HepG2 (cell line): Measurements from ENCODE around the gene AJM1. TPM values are rescaled to one million over a fixed set of nuclear protein-coding genes. Genes with fewer than 3 reads are reported as not detected.

Source experiments
- ARNT2 ChIP-seq: sonication (generic); formaldehyde crosslinking; IDR thresholded peaks from 2 replicates; pipeline ENCODE4 v1.8.0; 2022; ENCODE audit warnings: mild to moderate bottlenecking, low read depth, missing genetic modification reagents, moderate library complexity
- KDM5A ChIP-seq: fragments of 200-600 bp; sonication (generic); IDR thresholded peaks from 2 replicates; pipeline ENCODE4 v1.7.0; 2018; ENCODE audit warnings: antibody characterized with exemption, mild to moderate bottlenecking, low read length, borderline replicate concordance
- POLR2G ChIP-seq: fragments of 200-400 bp; formaldehyde crosslinking; IDR thresholded peaks from 2 replicates; pipeline ENCODE4 v1.6.1; 2018; ENCODE audit warnings: mild to moderate bottlenecking, low read depth, low read length, moderate library complexity
- YEATS4 ChIP-seq: sonication (generic); formaldehyde crosslinking; IDR thresholded peaks from 2 replicates; pipeline ENCODE4 v1.4.0; 2020; ENCODE audit warnings: missing genetic modification reagents, borderline replicate concordance
- ZNF577 ChIP-seq: sonication (generic); formaldehyde crosslinking; IDR thresholded peaks from 2 replicates; pipeline ENCODE4 v1.4.0; 2020; ENCODE audit warnings: mild to moderate bottlenecking, low read depth, missing genetic modification reagents, borderline replicate concordance
- ZNF724P ChIP-seq: sonication (generic); formaldehyde crosslinking; IDR thresholded peaks from 2 replicates; pipeline ENCODE4 v1.8.0; 2022; ENCODE audit warnings: missing genetic modification reagents, borderline replicate concordance
- ZNF768 ChIP-seq: sonication (generic); formaldehyde crosslinking; IDR thresholded peaks from 2 replicates; pipeline ENCODE4 v1.4.0; 2020; ENCODE audit warnings: missing genetic modification reagents
- ZNF777 ChIP-seq: sonication (generic); formaldehyde crosslinking; IDR thresholded peaks from 2 replicates; pipeline ENCODE4 v1.4.0; 2020; ENCODE audit warnings: missing genetic modification reagents
- polyA plus RNA-seq, 8 experiments: library from polyadenylated mRNA; depleted of rRNA in 3 of 8; stranded (reverse) in 7 of 8; unstranded in 1 of 8; fragments of >200 nt; fragmentation: Illumina TruSeq in 4 of 8; extraction: Trizol in 4 of 8; gene quantifications; 2 replicates each; pipeline versions ENCODE4 v1.2.1 to v1.2.3, GENCODE V29; 2011 to 2016; ENCODE audit warnings: low read depth in 4 of 8, missing spikeins in 1 of 8, mixed read lengths in 1 of 8; ENCODE audit not compliant: insufficient read depth in 1 of 8
- total RNA-seq, 5 experiments: library from RNA; depleted of rRNA; stranded (reverse); fragments of >200 nt; fragmentation: Illumina TruSeq; extraction: Trizol; gene quantifications; 2 replicates each; pipeline ENCODE4 v1.2.3, GENCODE V29; 2016; ENCODE audit warnings: low read depth in 1 of 5
- TF ChIP-seq, protein P1 (sequence below): sonication (generic); formaldehyde crosslinking; IDR thresholded peaks from 2 replicates; pipeline ENCODE4 v1.5.1; 2020; ENCODE audit warnings: mild to moderate bottlenecking, missing genetic modification reagents, borderline replicate concordance
- TF ChIP-seq, protein P2 (sequence below): sonication (generic); formaldehyde crosslinking; IDR thresholded peaks from 2 replicates; pipeline ENCODE4 v1.5.1; 2020; ENCODE audit warnings: missing genetic modification reagents, mild to moderate bottlenecking, borderline replicate concordance
- TF ChIP-seq, protein P3 (sequence below), 2 experiments: sonication (generic) in 1 of 2; formaldehyde crosslinking in 1 of 2; IDR thresholded peaks; 2 replicates each; pipeline versions ENCODE4 v1.6.1 to v1.9.0; 2014 to 2022; ENCODE audit warnings: antibody characterized with exemption in 1 of 2, borderline replicate concordance in 1 of 2, inconsistent platforms in 1 of 2, low read depth in 1 of 2, missing genetic modification reagents in 1 of 2
- TF ChIP-seq, protein P4 (sequence below): sonication (generic); formaldehyde crosslinking; IDR thresholded peaks from 2 replicates; pipeline ENCODE4 v1.5.0; 2020; ENCODE audit warnings: missing genetic modification reagents, mild to moderate bottlenecking, borderline replicate concordance
- TF ChIP-seq, protein P5 (sequence below): sonication (generic); formaldehyde crosslinking; IDR thresholded peaks from 2 replicates; pipeline ENCODE4 v1.4.0; 2020; ENCODE audit warnings: missing genetic modification reagents, borderline replicate concordance
- TF ChIP-seq, protein P6 (sequence below): sonication (generic); formaldehyde crosslinking; conservative IDR thresholded peaks from 2 replicates; pipeline ENCODE4 v1.4.0; 2020; ENCODE audit warnings: missing genetic modification reagents

The AJM1 gene
- total and polyA plus RNA-seq, 2 of the 13 experiments (the other 11 are each of a cell fraction or from before 2014, with no cell fraction given) = 1.1 to 1.2 TPM

DNA sequence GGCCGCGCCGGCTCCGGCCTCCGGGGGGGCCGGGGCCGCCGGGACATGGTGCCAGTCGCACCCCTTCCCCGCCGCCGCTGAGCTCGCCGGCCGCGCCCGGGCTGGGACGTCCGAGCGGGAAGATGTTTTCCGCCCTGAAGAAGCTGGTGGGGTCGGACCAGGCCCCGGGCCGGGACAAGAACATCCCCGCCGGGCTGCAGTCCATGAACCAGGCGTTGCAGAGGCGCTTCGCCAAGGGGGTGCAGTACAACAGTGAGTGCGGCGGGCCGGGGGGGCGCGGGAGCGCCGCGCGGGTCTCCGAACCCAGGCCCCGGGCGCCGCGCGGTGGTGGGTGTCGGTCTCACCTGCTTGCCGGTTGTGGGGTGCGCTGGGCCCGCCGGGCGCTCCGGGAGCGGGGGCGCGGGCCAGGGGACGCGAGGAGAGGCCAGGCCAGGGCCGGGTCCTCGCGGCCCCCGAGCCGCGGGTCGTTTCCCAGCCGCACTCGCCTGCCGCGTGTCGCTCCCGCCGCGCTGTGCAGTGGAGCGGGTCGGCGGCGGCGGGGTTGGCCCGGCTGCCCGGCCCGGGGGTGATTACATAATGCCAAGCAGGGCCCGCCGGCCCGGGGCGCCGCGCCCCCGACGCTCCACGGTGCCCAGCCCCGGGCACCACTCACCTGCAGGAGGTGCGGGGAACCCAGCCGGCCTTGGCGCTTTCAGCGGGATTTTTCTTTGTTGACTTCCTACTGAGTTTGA lies 34.0 kb upstream of the AJM1 start (continued):
- TF ChIP-seq KDM5A = 0 out of 2 replicates have a peak, but pooled peaks have one; percentile 45
- TF ChIP-seq ARNT2 (CRISPR knock-in tag) = peak; percentile 52; the same call in 1 of the 2 replicates
- TF ChIP-seq ZNF768 = 0 out of 2 replicates have a peak, but pooled peaks have one; percentile 18
- TF ChIP-seq ZNF577 = no peak
- TF ChIP-seq YEATS4 (CRISPR knock-in tag) = peak; percentile 6; the same call in 1 of the 2 replicates
- TF ChIP-seq, protein P1, sequence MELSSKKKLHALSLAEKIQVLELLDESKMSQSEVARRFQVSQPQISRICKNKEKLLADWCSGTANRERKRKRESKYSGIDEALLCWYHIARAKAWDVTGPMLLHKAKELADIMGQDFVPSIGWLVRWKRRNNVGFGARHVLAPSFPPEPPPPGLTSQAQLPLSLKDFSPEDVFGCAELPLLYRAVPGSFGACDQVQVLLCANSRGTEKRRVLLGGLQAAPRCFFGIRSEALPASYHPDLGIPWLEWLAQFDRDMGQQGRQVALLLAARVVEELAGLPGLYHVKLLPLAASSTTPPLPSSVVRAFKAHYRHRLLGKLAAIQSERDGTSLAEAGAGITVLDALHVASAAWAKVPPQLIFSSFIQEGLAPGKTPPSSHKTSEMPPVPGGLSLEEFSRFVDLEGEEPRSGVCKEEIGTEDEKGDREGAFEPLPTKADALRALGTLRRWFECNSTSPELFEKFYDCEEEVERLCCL (CRISPR knock-in tag) = no peak
- TF ChIP-seq, protein P2, sequence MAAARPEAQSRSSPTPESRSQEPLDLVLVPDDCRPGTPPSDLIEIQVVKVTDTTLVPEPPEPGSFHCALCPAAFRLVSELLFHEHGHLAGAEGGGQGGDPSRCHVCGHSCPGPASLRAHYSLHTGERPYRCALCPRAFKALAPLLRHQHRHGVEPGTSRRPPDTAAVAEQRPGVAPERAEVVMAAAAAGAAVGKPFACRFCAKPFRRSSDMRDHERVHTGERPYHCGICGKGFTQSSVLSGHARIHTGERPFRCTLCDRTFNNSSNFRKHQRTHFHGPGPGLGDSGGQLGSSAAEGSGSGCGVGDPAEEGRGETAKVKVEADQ (CRISPR knock-in tag) = 0 out of 2 replicates have a peak, but pooled peaks have one; percentile 20
- TF ChIP-seq ZNF724P = peak; percentile 21; the same call in 1 of the 2 replicates
- TF ChIP-seq, protein P3, sequence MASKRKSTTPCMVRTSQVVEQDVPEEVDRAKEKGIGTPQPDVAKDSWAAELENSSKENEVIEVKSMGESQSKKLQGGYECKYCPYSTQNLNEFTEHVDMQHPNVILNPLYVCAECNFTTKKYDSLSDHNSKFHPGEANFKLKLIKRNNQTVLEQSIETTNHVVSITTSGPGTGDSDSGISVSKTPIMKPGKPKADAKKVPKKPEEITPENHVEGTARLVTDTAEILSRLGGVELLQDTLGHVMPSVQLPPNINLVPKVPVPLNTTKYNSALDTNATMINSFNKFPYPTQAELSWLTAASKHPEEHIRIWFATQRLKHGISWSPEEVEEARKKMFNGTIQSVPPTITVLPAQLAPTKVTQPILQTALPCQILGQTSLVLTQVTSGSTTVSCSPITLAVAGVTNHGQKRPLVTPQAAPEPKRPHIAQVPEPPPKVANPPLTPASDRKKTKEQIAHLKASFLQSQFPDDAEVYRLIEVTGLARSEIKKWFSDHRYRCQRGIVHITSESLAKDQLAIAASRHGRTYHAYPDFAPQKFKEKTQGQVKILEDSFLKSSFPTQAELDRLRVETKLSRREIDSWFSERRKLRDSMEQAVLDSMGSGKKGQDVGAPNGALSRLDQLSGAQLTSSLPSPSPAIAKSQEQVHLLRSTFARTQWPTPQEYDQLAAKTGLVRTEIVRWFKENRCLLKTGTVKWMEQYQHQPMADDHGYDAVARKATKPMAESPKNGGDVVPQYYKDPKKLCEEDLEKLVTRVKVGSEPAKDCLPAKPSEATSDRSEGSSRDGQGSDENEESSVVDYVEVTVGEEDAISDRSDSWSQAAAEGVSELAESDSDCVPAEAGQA (IDR thresholded peaks at IDR 0.05; ENCODE audit: low read depth) = no peak; the same call in 1 of the 2 replicates
- TF ChIP-seq, protein P3 (CRISPR knock-in tag; IDR thresholded peaks at IDR 0.05; ENCODE audit: borderline replicate concordance) = 0 out of 2 replicates have a peak, but pooled peaks have one; percentile 22
- peak; percentile 52 for TF ChIP-seq POLR2G
- TF ChIP-seq, protein P4, sequence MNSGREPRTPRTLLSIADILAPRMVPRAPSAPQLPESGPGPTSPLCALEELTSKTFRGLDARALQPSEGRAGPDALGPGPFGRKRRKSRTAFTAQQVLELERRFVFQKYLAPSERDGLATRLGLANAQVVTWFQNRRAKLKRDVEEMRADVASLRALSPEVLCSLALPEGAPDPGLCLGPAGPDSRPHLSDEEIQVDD (CRISPR knock-in tag) = no peak
- TF ChIP-seq, protein P5, sequence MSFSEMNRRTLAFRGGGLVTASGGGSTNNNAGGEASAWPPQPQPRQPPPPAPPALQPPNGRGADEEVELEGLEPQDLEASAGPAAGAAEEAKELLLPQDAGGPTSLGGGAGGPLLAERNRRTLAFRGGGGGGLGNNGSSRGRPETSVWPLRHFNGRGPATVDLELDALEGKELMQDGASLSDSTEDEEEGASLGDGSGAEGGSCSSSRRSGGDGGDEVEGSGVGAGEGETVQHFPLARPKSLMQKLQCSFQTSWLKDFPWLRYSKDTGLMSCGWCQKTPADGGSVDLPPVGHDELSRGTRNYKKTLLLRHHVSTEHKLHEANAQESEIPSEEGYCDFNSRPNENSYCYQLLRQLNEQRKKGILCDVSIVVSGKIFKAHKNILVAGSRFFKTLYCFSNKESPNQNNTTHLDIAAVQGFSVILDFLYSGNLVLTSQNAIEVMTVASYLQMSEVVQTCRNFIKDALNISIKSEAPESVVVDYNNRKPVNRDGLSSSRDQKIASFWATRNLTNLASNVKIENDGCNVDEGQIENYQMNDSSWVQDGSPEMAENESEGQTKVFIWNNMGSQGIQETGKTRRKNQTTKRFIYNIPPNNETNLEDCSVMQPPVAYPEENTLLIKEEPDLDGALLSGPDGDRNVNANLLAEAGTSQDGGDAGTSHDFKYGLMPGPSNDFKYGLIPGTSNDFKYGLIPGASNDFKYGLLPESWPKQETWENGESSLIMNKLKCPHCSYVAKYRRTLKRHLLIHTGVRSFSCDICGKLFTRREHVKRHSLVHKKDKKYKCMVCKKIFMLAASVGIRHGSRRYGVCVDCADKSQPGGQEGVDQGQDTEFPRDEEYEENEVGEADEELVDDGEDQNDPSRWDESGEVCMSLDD (CRISPR knock-in tag) = no peak; the same call in 1 of the 2 replicates
- peak; percentile 34 for TF ChIP-seq ZNF777 (CRISPR knock-in tag)
- TF ChIP-seq, protein P6, sequence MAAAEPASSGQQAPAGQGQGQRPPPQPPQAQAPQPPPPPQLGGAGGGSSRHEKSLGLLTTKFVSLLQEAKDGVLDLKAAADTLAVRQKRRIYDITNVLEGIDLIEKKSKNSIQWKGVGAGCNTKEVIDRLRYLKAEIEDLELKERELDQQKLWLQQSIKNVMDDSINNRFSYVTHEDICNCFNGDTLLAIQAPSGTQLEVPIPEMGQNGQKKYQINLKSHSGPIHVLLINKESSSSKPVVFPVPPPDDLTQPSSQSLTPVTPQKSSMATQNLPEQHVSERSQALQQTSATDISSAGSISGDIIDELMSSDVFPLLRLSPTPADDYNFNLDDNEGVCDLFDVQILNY (CRISPR knock-in tag) = no peak; the same call in 1 of the 2 replicates
